Stimulated activated CD4-positive, alpha-beta T cell treated with anti-CD3 and anti-CD28 coated beads, Interleukin-15, amount 100 ng/mL, for 48 hours (primary cell): Measurements from ENCODE around the gene PPP3CB.
"Not testable (repeated sequence)": the region's sequence is repeated elsewhere in the genome, so short reads cannot be mapped to it uniquely, and the experiment has no call there.

ENCODE experiments used
- DNase-seq, 2 donors: peaks; one replicate each; pipeline ENCODE4 v3.0.0-alpha.2; 2020; ENCODE audit warnings: low read depth in 2 of 2

Gene PPP3CB

GRCh38 chr10:73414230-73414945 is 81.4 kb downstream of the PPP3CB start:
- no peak for DNase-seq

GRCh38 chr10:73413528-73414229 is 82.1 kb downstream of the PPP3CB start, which contains the start of gene ANXA7:
Gene ANXA7 (minus strand): TSS chr10:73414058. CDS start chr10:73400856, 13,202 bp downstream.
- peak; percentile 84 to 95 for DNase-seq

- DNase-seq = peak; percentile 22 to 31
Measured at GRCh38 chr10:73413108-73413527, 82.7 kb downstream of the PPP3CB start.

- no peak for DNase-seq
Measured at GRCh38 chr10:73410897-73411296, 84.9 kb downstream of the PPP3CB start.

GRCh38 chr10:73408978-73409521 is 86.8 kb downstream of the PPP3CB start:
- DNase-seq = no peak

GRCh38 chr10:73408061-73408460 is 87.8 kb downstream of the PPP3CB start:
- no peak for DNase-seq

- DNase-seq = no peak
Measured at GRCh38 chr10:73407495-73407894, 88.3 kb downstream of the PPP3CB start.

- DNase-seq = no peak
Measured at GRCh38 chr10:73406846-73407245, 89.0 kb downstream of the PPP3CB start.

- DNase-seq = no peak
Measured at GRCh38 chr10:73405556-73405955, 90.3 kb downstream of the PPP3CB start.

- DNase-seq = no peak
Measured at GRCh38 chr10:73404690-73405089, 91.1 kb downstream of the PPP3CB start.

GRCh38 chr10:73401636-73402035 is 94.2 kb downstream of the PPP3CB start:
- no peak for DNase-seq

- DNase-seq = no peak
Measured at GRCh38 chr10:73399063-73399462, 96.8 kb downstream of the PPP3CB start.

GRCh38 chr10:73398024-73398423 is 97.8 kb downstream of the PPP3CB start:
- DNase-seq = no peak

- not testable (repeated sequence) for DNase-seq
Measured at GRCh38 chr10:73394325-73394724, 101.5 kb downstream of the PPP3CB start.

- no peak for DNase-seq
Measured at GRCh38 chr10:73388228-73388627, 107.6 kb downstream of the PPP3CB start.

- no peak for DNase-seq
Measured at GRCh38 chr10:73386583-73386982, 109.2 kb downstream of the PPP3CB start.
